Dermis blood vessel endothelial cell (primary cell): Measurements from ENCODE around the gene MAFG. TPM values are rescaled to one million over a fixed set of nuclear protein-coding genes. Genes with fewer than 3 reads are reported as not detected.

Experiments used
- DNase-seq: peaks from one replicate; pipeline ENCODE4 v3.0.0; 2010
- total RNA-seq: library from RNA; depleted of rRNA; stranded (reverse); fragments of >200 nt; gene quantifications from 2 replicates; pipeline ENCODE4 v1.2.3, GENCODE V29; 2014

Gene MAFG
- 19.7 and 22.4 TPM in 2 replicates for total RNA-seq

- peak; percentile 97 for DNase-seq
These were observed at the start of gene MAFG for GRCh38 chr17:81927653-81928543. MAFG (minus strand) TSS chr17:81927735; CDS start chr17:81923185, 4,550 bp downstream.

- DNase-seq, result peak; percentile 25
These were observed 49.0 kb upstream of the MAFG start for GRCh38 chr17:81976332-81977210.

- no peak for DNase-seq
These were observed 45.9 kb upstream of the MAFG start for GRCh38 chr17:81973432-81973831.

- DNase-seq, result no peak
These were observed 41.6 kb upstream of the MAFG start for GRCh38 chr17:81968850-81969812.

- DNase-seq, result no peak
These were observed 40.8 kb upstream of the MAFG start for GRCh38 chr17:81968396-81968745.

- DNase-seq, result no peak
These were observed 40.2 kb upstream of the MAFG start for GRCh38 chr17:81967533-81968395.

- DNase-seq, result no peak
These were observed 39.7 kb upstream of the MAFG start for GRCh38 chr17:81967244-81967532.

GRCh38 chr17:81966343-81967243, 39.1 kb upstream of the MAFG start:
- no peak for DNase-seq

GRCh38 chr17:81964081-81964849, 36.7 kb upstream of the MAFG start:
- no peak for DNase-seq

GRCh38 chr17:81962499-81963441, 35.2 kb upstream of the MAFG start:
- no peak for DNase-seq

GRCh38 chr17:81961521-81962498, 34.3 kb upstream of the MAFG start:
- no peak for DNase-seq

GRCh38 chr17:81961087-81961511, 33.6 kb upstream of the MAFG start, which contains the start of gene NOTUM:
NOTUM (minus strand) TSS chr17:81961187; CDS start chr17:81960909, 278 bp downstream.
- peak; percentile 34 for DNase-seq

- DNase-seq, result no peak
These were observed 32.8 kb upstream of the MAFG start for GRCh38 chr17:81960130-81960958.

GRCh38 chr17:81959362-81960129, 32.0 kb upstream of the MAFG start:
- peak; percentile 71 for DNase-seq

GRCh38 chr17:81958633-81959342, 31.3 kb upstream of the MAFG start:
- no peak for DNase-seq
